Medulla oblongata (tissue), 1 donor: ENCODE results near the gene PEAR1.

Experiments used
- DNase-seq: peaks from one replicate; pipeline ENCODE4 v3.0.0-alpha.2; 2015; ENCODE audit errors: extremely low spot score

PEAR1 gene

GRCh38 chr1:156963621-156964020 lies 70.1 kb downstream of the PEAR1 start:
- DNase-seq, result peak; percentile 39

- DNase-seq, result no peak
Measured at GRCh38 chr1:156964441-156964840, 70.9 kb downstream of the PEAR1 start.
